ENCODE data around the gene MCF2L.

MCF2L gene

DNA sequence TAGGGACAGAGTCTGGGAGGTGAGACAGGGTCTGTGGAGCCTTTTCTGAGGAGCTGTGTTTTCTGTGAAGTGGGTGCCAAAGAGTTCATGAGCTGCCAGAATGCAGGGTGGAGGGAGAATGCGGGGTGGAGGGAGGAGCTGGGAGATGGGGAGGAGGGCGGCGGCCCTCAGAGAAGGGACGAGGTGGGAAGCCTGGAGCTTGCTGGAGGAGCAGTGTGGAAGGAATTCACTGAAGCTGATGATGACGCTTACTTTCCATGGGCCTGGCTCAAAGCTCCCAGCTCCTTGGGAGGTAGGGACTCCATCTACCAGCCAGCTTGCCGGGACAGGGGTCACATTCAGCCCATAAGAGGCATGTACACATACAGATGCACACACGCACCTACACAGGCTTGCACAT lies 62.5 kb downstream of the MCF2L start:
- DNase-seq (ENCODE audit: low read depth in 2 of 2) = no peak

DNA sequence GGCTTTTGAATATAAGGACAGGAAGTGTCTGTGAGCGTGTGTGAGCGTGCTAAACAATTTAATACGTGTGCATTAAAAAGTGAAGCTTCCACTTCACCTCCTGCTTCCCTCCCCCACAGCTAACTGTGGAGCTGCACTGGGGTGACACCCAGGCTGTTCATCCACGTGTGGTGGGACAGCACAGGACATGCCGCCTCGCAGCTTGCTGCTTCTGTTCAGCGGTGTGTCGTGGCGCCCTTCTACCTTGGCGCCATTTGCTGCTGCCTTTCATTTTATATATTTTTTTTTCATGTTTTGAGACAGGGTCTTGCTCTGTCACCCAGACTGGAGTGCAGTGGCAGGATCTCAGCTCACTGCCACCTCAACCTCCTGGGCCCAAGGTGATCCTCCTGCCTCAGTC lies 63.3 kb downstream of the MCF2L start:
- DNase-seq (ENCODE audit: low read depth in 2 of 2) = no peak

DNA sequence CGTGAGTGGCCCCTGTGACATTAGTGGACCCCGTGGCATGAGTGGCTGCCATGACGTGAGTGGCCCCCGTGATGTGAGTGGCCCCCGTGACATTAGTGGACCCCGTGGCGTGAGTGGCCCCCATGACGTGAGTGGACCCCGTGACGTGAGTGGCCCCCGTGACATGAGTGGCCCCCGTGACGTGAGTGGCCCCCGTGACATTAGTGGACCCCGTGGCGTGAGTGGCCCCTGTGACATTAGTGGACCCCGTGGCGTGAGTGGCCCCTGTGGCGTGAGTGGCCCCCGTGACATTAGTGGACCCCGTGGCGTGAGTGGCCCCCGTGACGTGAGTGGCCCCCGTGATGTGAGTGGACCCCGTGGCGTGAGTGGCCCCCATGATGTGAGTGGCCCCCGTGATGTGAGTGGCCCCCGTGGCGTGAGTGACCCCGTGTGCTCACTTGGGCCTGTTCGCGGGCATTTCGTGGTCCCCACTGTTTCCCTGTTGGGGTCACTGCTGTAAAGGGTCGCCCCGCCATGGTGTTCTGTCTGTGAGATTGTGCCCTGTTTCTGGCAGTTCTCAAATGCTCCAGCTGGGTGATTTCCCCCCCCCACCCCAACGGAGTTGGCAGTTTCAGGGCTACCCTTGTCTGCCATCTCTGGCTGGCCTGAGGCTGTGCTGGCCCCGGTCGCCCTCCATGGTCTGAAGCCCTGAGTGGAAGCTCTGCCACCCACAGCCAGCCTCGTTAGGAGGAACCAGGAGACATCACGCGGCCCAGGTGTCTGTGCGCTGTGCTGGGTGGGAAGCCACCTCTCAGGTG lies 64.2 kb downstream of the MCF2L start:
- no peak for DNase-seq (ENCODE audit: low read depth in 2 of 2)

DNA sequence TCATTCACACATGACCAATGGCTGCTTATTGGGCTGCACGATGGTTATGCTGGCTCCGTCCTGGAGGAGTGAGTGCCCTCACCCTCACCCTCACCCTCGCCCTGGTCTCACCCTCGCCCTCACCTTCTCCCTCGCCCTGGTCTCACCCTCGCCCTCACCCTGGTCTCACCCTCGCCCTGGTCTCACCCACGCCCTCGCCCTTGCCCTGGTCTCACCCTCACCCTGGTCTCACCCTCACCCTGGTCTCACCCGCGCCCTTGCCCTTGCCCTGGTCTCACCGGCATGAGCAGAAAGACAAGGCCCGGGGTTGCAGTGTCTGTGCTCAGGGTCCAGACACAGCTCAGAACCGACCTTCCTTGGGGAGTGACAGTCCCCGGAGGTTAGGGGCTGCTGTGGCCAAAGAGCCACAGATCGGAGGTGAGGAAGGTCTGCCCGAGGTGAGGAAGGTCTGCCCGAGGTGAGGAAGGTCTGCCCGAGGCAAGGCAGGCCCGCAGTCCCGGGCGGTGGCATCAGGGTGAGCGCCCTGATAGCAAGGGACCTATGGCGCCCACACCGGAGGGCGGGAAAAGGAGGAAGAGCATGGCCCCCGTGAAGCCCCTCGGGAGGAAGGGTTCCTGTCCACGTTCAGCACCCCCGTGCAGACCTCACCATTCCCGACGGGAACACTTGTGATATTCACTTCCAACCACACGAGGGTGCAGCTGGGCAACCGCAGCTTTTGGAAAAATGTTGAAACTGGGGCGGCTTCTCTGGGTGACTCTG lies 65.6 kb downstream of the MCF2L start:
- DNase-seq (ENCODE audit: low read depth in 2 of 2) = peak; percentile 10 to 23

DNA sequence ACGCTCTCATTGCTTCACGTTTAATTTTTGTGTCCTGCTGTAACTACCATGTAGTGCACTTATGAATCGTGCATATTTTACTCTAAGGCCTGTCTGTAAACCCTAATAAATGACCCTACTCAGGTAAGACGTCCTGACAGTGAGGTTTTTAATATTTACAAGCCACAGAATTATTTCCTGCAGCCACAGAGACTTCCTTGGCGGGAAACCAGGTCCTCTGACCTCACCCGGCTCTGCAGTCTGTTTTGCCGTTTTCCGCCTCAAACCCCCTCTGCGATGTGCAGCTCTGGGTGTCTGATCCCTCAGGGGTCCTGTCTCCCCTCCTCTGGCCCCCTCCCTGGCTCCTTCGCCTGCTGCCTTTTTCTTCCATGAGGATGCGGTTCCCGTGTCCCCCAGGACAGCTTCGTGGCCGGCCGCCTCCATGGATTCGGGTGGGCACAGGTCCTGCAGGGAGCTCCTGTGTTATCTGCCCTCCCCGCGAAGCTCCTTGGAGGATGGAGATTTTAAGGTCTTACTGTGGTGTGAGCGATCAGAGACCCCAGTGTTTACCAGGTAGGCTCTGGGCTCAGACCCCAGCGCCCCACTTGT lies 66.3 kb downstream of the MCF2L start:
- DNase-seq (ENCODE audit: low read depth in 2 of 2) = no peak

DNA sequence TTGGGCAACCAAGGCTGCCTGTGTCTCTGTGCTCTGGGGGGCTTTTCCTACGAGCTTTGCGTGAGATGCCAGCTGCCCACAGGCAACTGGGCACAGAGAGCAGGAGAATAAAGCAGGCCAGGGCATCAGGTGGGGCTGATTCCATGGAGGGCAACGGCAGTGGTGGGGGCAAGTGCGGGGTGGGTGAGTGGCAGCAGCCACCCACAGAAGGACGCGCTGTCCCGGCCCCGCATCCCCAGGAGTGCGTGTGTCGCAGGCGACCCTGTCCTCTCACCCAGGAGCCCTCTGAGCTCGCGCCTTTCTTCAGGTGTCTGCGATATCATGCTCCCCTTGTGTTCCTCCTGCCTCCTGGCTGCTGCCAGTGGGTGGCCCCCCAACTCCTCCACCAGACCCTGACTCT lies 67.4 kb downstream of the MCF2L start:
- DNase-seq (ENCODE audit: low read depth in 2 of 2) = no peak

DNA sequence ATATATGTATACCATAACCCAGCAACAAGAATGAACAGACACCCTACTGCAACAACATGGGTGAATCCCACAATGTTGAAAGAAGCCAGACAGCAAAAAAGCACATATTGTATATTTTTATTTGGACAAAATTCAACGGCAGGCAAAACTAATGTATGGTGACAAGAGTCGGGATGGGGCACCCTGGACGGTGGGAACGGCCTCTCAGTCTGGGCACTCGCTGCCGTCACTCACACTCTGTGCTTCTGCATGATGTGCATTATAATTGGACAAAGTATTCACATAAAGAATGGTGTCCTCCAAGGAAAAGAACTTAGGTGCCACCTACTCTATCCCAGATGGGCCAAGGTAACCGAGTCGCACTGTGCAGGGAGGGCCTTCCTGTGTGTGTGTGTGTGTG lies 71.0 kb downstream of the MCF2L start:
- DNase-seq (ENCODE audit: low read depth in 2 of 2) = no peak

DNA sequence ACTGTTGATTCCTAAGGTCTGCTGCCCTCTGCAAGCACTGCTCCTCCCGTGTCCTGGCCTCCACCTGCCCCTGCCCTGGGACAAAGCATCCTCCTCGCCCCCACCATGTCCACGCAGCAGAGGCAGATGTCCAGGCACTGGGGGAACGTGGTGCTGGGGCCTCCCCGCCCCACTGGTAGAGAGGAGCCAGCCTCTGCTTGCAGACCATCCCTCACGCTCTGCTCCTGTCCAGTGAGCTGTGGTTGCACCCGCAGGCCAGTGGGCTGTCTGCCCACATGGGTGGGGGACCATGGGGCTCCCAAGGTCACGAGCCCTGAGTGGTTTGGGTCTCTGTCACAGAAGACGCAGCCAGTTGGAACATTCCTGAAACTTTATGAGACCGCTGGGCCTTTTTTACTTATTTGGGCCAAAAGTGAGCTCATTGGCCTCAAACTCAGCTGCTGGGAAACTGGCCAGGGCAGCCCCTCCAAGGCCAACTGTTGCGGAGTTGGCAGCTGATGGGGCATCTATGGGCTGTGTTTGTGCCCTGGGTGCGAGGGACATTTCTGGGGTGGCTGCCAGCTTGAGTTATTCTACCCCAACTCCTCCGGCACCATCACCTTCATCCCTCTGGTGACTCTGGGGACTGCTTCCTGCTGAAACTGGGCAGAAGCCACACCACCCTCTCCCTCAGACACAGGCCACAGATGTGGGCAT lies 71.7 kb downstream of the MCF2L start:
- no peak for DNase-seq (ENCODE audit: low read depth in 2 of 2)

DNA sequence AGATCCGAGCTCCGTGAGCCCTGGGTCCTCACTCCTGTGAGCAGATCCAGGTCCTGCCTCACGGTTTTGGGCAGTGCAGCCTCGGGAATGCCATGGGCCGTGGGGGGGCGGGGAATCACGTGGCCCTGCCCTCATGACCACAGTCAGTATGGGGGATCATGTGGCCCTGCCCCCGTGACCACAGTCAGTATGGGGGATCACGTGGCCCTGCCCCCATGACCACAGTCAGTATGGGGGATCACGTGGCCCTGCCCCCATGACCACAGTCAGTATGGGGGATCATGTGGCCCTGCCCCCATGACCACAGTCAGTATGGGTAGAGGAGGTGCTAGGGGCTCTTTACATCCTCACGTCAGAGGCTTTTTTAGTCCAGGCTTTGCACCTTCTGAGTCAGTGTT lies 72.3 kb downstream of the MCF2L start:
- no peak for DNase-seq (ENCODE audit: low read depth in 2 of 2)

DNA sequence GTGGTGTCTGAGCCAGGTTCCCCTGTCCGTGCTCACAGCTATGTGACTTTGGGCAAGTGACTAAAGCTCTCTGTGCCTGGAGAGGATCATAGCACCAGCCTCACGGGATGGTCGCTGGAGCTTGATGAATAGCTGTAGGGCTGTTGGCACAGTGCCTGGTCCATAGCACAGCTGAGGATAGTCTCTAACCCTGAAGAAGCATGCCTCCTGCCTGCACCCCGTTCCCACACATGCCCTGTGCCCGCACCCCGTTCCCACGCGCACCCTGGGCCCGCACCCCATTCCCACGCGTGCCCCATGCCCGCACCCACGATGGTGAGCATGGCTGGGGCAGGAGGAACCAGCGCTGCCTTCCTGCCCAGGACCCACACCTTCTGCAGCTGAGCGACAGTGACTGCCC lies 72.9 kb downstream of the MCF2L start:
- DNase-seq (ENCODE audit: low read depth in 2 of 2) = no peak

DNA sequence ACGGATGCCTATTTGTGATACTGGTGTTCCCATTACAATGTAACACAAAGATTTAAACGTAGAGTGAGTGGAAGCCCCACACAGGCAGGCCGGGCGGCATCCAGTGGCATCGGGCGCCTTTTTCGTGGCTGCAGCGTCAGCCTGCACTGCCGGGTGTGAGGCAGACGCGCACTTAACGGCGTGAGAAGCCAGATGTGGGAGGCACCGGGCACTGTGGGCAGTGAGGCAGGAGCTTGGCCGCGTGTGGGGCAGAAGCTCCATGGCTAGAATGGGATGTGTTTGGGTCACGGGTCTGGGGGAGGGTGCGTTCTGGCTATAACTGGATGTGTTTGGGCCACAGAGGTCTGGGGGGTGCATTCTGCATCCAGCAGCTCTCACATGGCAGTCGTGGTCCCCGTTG lies 73.4 kb downstream of the MCF2L start:
- no peak for DNase-seq (ENCODE audit: low read depth in 2 of 2)

DNA sequence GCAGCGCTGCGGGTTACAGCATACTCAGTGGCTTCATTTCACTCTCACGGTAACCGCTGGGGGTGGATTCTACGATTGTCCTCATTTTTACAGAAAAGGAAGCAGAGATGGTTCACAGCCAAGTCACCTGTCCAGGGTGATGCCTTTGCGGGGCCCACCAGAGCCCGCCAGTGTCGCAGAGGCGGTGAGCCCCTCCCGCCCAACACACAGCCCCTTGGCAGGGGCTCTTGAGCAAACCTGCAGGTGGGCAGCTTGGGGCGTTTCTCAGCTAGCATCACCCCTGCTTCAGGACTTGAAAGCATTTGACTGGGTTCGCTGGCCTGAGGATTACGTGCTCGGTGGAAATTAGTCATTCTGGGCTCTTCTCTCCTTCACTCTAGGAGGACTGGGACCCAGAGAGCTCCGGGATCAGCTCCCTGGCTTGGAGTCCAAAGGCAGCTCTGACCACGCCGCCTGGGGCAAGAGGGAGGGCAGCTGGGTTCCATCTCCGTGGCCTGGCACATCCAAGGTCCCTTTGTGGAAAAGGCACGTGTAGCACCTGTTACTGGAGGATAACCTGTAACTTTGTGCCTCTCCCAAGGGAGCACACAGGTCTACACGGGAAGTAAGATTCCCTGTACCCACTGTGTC lies 74.1 kb downstream of the MCF2L start:
- no peak for DNase-seq (ENCODE audit: low read depth in 2 of 2)

DNA sequence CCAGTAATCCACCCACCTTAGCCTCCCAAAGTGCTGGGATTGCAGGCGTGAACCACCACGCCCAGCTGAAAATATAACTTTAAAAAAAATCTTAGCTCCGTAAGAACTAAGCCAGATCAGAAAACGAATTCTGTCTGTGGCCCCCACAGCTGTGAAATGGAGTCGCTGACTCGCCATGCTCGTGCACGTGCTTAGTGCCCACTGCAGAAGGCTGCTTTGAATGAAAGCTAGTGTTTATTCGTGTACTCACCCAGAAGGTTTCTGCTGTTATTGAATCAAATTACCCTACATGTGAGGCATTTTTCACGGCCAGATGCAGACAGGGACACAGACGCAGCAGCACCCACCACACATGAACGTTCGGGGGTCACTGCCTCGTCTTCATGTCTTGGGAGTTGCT lies 74.9 kb downstream of the MCF2L start:
- DNase-seq (ENCODE audit: low read depth in 2 of 2) = no peak

DNA sequence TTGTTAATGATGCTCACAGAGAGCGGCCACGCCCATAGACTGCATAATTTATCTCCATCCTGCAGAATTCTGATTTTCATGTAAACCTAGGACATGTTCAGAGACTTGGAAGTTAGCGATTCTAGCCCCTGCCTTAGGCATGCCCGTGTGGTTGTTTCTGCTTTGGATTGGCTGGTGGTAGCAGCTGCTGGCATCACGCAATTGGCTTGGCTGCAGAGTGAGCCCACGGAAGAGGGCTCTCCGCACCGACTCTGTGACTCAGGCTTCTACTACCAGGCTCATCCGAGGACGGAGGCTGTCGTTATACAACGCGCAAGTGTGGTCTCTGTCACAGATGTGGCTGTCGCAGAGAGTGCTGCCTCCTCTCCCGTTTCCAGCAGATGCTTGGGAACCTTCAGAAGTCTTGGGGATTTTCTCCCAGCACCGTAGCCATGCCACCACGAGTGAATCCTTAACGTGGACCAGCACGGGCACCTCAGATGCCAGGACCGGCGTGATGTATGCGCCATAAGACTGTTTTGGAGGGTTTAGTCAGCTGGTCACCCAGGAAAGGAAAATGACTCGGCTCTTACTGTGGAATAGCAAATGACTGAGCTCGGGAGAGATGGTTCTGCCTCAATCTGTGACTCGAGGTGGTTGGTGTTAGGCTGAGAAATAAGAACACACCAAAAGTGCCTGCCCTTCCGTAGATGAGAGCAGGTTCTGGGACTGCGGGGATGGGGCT lies 75.5 kb downstream of the MCF2L start:
- no peak for DNase-seq (ENCODE audit: low read depth in 2 of 2)

DNA sequence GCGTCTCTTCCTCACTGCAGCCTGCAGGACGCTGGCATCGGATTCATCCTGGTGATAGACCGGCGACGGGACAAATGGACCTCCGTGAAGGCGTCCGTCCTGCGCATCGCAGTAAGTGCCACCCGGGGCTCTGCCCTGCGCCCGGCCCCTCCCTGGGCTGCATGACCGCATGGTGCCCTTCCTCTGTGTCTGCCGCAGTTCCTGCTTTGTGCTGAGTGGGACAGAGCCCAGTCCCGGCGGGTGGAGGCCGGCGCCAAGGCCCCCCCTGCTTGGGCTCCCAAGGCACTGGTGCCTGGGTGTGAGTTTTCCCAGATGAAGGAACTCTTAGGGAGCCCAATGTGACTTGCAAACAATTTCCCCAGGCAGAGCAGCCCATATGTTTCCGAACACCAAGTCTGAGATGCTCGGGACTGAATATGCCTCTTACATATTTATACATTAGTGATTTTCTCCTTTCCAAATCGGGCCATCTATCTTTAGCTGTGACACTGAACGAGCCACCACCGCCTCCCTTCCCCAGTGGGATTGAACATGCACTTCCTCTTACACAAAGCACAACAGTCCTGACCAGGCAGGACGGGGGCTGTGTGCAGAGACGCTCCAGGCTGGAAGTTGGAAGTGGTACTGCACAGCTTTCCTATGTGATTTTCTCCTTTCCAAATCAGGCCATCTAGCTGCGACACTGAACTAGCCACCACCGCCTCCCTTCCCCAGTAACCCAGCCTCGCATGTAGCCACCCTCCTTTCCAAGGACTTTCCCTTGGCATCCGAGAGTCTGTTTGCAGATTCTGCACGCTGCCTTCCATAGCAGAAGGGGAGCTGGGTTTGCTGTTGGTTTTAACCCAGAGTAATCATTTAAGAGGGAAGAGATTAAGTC lies 76.5 kb downstream of the MCF2L start:
- DNase-seq (ENCODE audit: low read depth in 2 of 2) = no peak

DNA sequence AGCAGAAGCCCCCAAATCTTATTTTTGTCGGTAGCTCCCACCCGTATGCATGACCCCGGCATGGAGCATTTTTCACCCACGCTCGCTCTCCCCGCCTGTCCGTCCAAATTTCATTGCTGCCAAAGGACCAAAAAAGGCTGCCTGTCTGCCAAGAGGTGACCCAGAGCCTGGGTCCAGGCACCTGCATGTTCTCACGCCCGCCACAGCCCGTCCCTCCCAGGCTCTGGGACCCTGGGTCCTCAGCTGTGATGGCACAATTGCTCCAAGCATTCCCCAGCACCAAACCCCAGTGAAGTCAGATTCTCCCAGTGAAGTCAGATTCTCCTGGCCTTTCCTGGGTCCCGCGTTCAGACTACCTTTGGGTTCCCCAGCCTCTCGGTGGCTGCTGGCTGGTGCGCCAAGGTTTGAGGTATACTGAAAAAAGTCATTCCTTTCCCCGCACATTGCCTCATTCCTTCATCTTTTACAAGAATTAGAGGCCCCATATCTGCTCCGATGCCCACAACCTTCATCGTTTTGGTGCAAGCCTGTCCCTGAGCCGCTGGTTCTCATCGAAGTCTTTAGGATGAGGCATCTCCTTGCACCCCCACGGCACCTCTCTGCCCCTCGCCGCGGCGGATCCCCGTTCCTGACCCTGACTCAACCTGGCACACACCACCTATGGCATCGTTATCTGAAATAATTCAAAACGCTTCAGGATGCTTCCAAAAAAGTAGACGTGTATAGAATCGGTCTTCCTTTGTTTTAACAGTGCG lies 77.3 kb downstream of the MCF2L start:
- DNase-seq (ENCODE audit: low read depth in 2 of 2) = no peak

DNA sequence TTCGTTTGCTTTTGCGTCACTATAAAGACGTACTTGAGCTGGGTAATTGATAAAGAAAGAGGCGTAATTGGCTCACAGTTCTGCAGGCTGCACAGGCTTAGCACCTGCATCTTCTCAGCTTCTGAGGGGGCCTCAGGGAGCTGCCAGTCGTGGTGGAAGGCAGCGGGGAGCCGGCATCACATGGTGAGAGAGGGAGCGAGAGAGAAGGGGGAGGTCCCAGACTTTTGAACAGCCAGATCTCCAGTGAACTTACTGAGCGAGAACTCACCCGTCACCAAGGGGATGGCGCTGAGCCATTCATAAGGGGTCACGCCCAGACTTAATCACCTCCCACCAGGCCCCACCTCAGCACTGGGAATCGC lies 77.8 kb downstream of the MCF2L start:
- no peak for DNase-seq (ENCODE audit: low read depth in 2 of 2)

DNA sequence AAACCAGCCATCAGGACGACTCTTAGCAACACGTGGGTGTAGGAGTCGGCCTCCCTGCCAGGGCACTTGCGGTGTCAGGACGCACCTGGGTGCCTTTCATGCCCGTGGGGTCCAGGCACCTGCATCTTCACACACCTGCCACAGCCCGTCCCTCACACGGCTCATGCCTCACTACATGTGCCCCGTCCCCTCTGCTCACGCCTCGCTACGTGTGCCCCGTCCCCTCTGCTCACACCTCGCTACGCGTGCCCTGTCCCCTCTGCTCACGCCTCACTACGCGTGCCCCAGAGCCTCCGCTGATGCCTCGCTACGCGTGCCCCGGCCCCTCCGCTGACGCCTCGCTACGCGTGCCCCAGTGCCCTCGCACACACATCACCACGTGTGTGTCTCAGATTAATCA lies 78.6 kb downstream of the MCF2L start:
- DNase-seq (ENCODE audit: low read depth in 2 of 2) = no peak

DNA sequence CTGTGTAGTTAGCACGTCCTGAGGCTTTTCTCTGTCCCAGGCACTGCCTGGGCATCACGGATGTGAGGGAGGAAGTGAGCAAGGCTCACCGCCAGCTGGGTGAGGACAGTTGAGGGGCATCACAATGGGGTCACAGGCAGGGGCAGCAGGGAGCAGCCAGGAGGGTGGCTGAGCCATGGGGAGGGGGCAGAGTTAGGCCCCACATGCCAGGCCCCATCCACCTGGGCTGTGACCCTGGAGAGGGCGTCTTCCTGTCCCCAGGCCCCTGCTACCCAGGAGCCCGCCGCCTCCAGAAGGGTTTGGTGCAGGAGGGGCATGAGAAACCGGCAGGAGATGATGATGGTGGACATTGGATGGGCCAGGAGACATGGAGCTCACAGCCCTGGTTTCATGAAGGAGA lies 79.8 kb downstream of the MCF2L start:
- no peak for DNase-seq (ENCODE audit: low read depth in 2 of 2)

DNA sequence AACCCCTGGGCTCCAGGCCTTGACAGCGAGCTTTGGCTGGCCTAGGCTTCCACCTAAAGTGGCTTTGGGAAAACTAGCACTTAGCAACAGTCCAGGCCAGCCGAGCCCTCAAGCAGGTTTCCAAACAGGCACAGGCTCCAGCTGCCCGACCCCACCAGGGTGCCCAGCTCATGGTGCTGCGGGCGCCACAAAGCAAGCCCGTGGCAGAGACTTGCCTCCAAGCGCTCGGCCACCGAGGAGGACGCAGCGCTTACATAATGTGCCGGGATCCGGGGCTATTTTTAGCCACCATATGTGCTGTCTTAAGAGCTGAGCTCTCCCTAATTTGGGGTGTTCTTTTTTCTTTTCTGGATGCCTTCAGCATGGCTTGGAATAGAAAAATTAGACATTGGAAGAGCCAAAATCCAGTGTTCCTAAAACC lies 80.5 kb downstream of the MCF2L start:
- DNase-seq (ENCODE audit: low read depth in 2 of 2) = no peak
